GM08714 (cell line): ENCODE data around the gene CORO1C.

ENCODE experiments used
- H3K4me3 ChIP-seq: fragments of 200-500 bp; sonication (Bioruptor generic); 2 replicates; pipeline ENCODE4 v1.5.1; 2014; ENCODE audit warnings: mild to moderate bottlenecking, low read length, inconsistent platforms
- ZNF274 ChIP-seq: IDR thresholded peaks from 2 replicates; pipeline ENCODE4 v1.6.1; 2012; ENCODE audit warnings: mild to moderate bottlenecking, low read depth, low read length

CORO1C gene

GRCh38 chr12:108618079-108618952, 113.0 kb downstream of the CORO1C start:
- no peak overlapping the region for H3K4me3 ChIP-seq
- no peak for TF ChIP-seq ZNF274

- H3K4me3 ChIP-seq, result no peak overlapping the region; the same call in 1 of the 2 replicates
- no peak for TF ChIP-seq ZNF274
Observed at GRCh38 chr12:108616941-108617858, 114.1 kb downstream of the CORO1C start.

DNA sequence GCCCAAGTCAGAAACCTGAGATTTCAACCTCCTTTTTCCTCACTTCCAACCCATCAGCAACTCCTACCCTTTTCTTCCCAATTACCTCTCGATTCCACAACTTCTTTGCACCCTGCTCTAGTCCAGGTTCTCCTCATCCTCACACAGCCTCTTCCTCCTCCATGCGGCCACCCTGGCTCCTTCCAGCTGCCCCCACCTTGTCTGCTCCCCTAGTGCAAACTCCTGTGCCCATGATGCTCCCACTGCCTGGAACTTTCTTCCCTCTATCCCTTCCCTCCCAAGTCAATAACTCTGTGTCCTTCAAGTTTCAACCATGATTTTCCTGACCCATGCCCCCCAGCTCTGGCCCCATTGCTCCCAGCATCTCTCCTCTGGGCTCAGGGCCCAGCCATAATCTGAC, 115.0 kb downstream of the CORO1C start:
- H3K4me3 ChIP-seq, result no peak overlapping the region; the same call in 1 of the 2 replicates
- TF ChIP-seq ZNF274, result no peak

DNA sequence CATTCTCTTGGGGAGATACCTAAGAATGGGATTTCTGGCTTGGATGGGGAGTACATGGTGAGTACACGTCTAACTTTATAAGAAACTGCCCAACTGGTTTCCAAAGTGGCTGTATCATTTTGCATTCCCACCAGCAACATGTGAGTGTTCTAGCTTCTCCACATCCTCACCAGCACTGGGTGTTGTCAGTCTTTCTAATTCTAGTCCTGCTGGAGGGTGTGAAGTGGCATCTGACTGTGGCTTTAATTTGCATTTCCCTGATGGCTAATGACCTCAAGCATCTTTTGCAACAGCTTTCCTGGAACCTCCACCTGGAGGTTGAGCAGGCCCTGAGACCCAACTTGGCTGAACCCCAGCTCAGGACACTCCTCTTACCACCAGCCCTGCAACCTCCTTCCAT, 115.4 kb downstream of the CORO1C start:
- no peak overlapping the region for H3K4me3 ChIP-seq
- TF ChIP-seq ZNF274, result no peak

GRCh38 chr12:108614639-108615038, 116.7 kb downstream of the CORO1C start:
- no peak overlapping the region for H3K4me3 ChIP-seq
- no peak for TF ChIP-seq ZNF274

- H3K4me3 ChIP-seq, result no peak overlapping the region
- no peak for TF ChIP-seq ZNF274
Observed at GRCh38 chr12:108614041-108614440, 117.3 kb downstream of the CORO1C start.

DNA sequence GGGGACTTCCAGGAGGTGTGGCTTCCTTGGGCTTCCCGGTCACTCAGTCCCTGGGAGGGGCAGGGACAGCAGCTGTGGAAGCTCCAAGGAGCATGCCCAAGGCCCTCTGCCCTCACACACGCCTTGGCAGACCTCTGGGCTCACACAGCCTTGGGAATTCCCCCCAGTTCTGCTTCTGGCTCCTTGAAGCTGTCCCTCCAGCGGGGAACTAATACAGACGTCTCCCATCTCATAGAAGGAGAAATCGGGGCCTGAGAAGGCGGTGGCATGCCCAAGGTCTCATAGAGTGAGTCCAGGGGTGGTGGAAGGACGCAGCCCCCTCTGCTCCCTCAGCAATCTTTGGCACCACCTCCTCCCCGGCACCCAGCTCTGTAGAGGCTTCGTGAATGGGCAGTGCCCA, 117.8 kb downstream of the CORO1C start:
- TF ChIP-seq ZNF274, result no peak
- H3K4me3 ChIP-seq, result no peak overlapping the region

DNA sequence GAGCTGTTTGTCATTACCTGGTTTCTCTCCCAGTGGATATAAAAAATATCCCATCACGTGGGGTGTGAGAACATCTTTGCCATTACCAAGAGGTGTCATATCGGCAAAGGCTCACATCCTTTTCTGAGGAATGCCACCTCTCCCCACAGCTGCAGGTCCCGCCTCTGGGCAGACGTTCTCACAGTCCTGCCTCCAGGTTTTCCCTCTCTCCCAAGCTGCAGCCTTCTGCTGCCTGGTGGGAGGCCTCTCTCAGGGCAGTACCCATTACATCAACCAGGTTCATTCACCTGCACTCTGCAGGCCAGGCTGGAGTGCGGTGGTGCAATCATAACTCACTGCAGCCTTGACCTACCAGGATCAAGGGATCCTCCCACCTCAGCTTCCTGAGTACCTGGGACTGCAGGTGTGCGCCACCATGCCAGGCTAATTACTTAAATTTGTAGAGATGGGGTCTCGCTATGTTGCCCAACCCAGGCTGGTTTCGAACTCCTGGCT, 118.5 kb downstream of the CORO1C start:
- no peak for TF ChIP-seq ZNF274
- no peak overlapping the region for H3K4me3 ChIP-seq

- H3K4me3 ChIP-seq, result no peak overlapping the region
- no peak for TF ChIP-seq ZNF274
Observed at GRCh38 chr12:108611884-108612415, 119.4 kb downstream of the CORO1C start.

GRCh38 chr12:108610856-108611605, 120.3 kb downstream of the CORO1C start:
- H3K4me3 ChIP-seq, result no peak overlapping the region

GRCh38 chr12:108610336-108610815, 120.9 kb downstream of the CORO1C start:
- no peak for TF ChIP-seq ZNF274
- H3K4me3 ChIP-seq, result no peak overlapping the region

More at GRCh38 chr12:108610856-108611605, 120.3 kb downstream of the CORO1C start:
- no peak for TF ChIP-seq ZNF274

- H3K4me3 ChIP-seq, result no peak overlapping the region
- no peak for TF ChIP-seq ZNF274
Observed at GRCh38 chr12:108609537-108610335, 121.6 kb downstream of the CORO1C start.

DNA sequence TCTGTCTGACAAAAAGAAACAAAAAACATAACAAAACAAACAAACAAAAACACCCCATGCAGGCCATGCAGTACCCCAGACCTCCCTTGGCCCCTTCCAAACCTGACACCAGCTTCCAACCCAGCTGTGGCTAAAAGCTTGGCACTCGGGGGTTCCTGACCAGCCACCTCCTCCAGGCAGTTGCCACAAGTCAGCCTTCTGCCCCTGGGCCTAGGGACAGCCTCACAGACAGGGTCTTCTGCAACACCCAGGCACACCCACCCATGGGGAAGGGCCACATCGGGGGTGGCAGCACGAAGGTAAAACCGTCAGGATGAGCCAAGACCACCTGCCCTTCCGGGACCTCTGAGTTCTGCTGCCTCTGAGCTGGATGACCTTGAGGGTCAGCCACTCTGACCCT, 122.7 kb downstream of the CORO1C start:
- no peak for TF ChIP-seq ZNF274
- no peak overlapping the region for H3K4me3 ChIP-seq
